Measurements from ENCODE around the gene HSD17B4. TPM values are rescaled to one million over a fixed set of nuclear protein-coding genes. Genes with fewer than 3 reads are reported as not detected.

Gene HSD17B4
- total and polyA plus RNA-seq, 2 of the 13 experiments (the other 11 are each of a cell fraction or from before 2014, with no cell fraction given): 178 to 399 TPM

GRCh38 chr5:119454171-119454570, 1.9 kb downstream of the HSD17B4 start (continued):
- TF ChIP-seq TRIM22 (IDR thresholded peaks at IDR 0.05): no peak
- TF ChIP-seq ELF4 (CRISPR knock-in tag; IDR thresholded peaks at IDR 0.05; ENCODE audit: borderline replicate concordance): no peak
- TF ChIP-seq JUND (CRISPR knock-in tag; IDR thresholded peaks at IDR 0.05): no peak
- no peak for TF ChIP-seq FOSL1 (CRISPR knock-in tag; IDR thresholded peaks at IDR 0.05; ENCODE audit: borderline replicate concordance)
- TF ChIP-seq PRPF4 (IDR thresholded peaks at IDR 0.05; ENCODE audit: low read depth, low read length, poor library complexity, severe bottlenecking): no peak
- TF ChIP-seq MIER3 (CRISPR knock-in tag; IDR thresholded peaks at IDR 0.05; ENCODE audit: borderline replicate concordance): no peak
- TF ChIP-seq THAP9 (CRISPR knock-in tag; IDR thresholded peaks at IDR 0.05; ENCODE audit: borderline replicate concordance): no peak
- no peak for TF ChIP-seq MLX (CRISPR knock-in tag; IDR thresholded peaks at IDR 0.05)
- TF ChIP-seq PITX1 (CRISPR knock-in tag; IDR thresholded peaks at IDR 0.05): no peak
- no peak for TF ChIP-seq ZNF207 (IDR thresholded peaks at IDR 0.05; ENCODE audit: borderline replicate concordance)
- TF ChIP-seq HMGA1 (CRISPR knock-in tag; conservative IDR thresholded peaks at IDR 0.05): no peak
- TF ChIP-seq MAFK (conservative IDR thresholded peaks at IDR 0.05 in 1 of 2, IDR thresholded peaks at IDR 0.05 in 1 of 2; ENCODE audit: low read length in 2 of 2): no peak
- TF ChIP-seq PHF21A (CRISPR knock-in tag; IDR thresholded peaks at IDR 0.05): no peak
- TF ChIP-seq E2F1 (CRISPR knock-in tag; IDR thresholded peaks at IDR 0.05): no peak
- TF ChIP-seq ZFYVE20 (CRISPR knock-in tag; IDR thresholded peaks at IDR 0.05; ENCODE audit: borderline replicate concordance, low read depth): no peak
- TF ChIP-seq HDAC1 (CRISPR knock-in tag; IDR thresholded peaks at IDR 0.05): 0 out of 2 replicates have a peak, but pooled peaks have one; percentile 18
- TF ChIP-seq ATRX (CRISPR knock-in tag; IDR thresholded peaks at IDR 0.05; ENCODE audit: borderline replicate concordance): no peak
- TF ChIP-seq RBAK (CRISPR knock-in tag; IDR thresholded peaks at IDR 0.05): no peak
- no peak for TF ChIP-seq MYNN (CRISPR knock-in tag; IDR thresholded peaks at IDR 0.05; ENCODE audit: low read depth)
- no peak for TF ChIP-seq ZBTB34 (CRISPR knock-in tag; IDR thresholded peaks at IDR 0.05)
- TF ChIP-seq CHD2 (IDR thresholded peaks at IDR 0.05; ENCODE audit: low read depth, low read length): no peak
- 0 out of 2 replicates have a peak, but pooled peaks have one; percentile 16 for TF ChIP-seq POGZ (CRISPR knock-in tag; IDR thresholded peaks at IDR 0.05)
- 0 out of 2 replicates have a peak, but pooled peaks have one; percentile 20 for TF ChIP-seq BCL6 (CRISPR knock-in tag; IDR thresholded peaks at IDR 0.05)
- TF ChIP-seq HNRNPL (IDR thresholded peaks at IDR 0.05; ENCODE audit: low read depth, low read length): no peak
